Natural killer cell treated with Interleukin-12 subunit alpha and Interleukin-12 subunit beta and Interleukin-15 and Interleukin-18, amount 100 ng/mL, for 72 hours (primary cell): ENCODE measurements around the gene LRRC34. TPM values are rescaled to one million over a fixed set of nuclear protein-coding genes. Genes with fewer than 3 reads are reported as not detected.

Source experiments
- ATAC-seq, 2 donors: fragments of 150-1000 bp; cut with Tn5 transposase in 1 of 2; sonication (Bioruptor Pico), chemical (Tn5 transposase) in 1 of 2; 2 replicates each; pipeline ENCODE4 v1.10.0; 2021
- DNase-seq: peaks from one replicate; pipeline ENCODE4 v3.0.0; 2022; ENCODE audit warnings: low spot score
- H3K27ac Mint-ChIP-seq, 2 donors: 1 replicate in 1 of 2; 2 replicates in 1 of 2; pipeline ENCODE4 v1.8.0; 2022; ENCODE audit warnings: mixed read lengths in 2 of 2, mild to moderate bottlenecking in 1 of 2, moderate library complexity in 1 of 2
- H3K27me3 Mint-ChIP-seq, 2 donors: 1 replicate in 1 of 2; 2 replicates in 1 of 2; pipeline ENCODE4 v1.8.0; 2022; ENCODE audit warnings: mixed read lengths in 2 of 2
- H3K36me3 Mint-ChIP-seq: one replicate; pipeline ENCODE4 v1.8.0; 2022; ENCODE audit warnings: mixed read lengths
- H3K4me1 Mint-ChIP-seq, 2 donors: 1 replicate in 1 of 2; 2 replicates in 1 of 2; pipeline ENCODE4 v1.8.0; 2022; ENCODE audit warnings: low read depth in 2 of 2, mixed read lengths in 2 of 2, mild to moderate bottlenecking in 1 of 2
- H3K4me3 Mint-ChIP-seq: one replicate; pipeline ENCODE4 v1.8.0; 2022; ENCODE audit warnings: mixed read lengths
- H3K9me3 Mint-ChIP-seq: 2 replicates; pipeline ENCODE4 v1.8.0; 2022; ENCODE audit warnings: mixed read lengths
- total RNA-seq, 2 donors: library from RNA; stranded (reverse); gene quantifications; one replicate each; pipeline ENCODE4 v1.2.3, GENCODE V29; 2022

Gene LRRC34
- total RNA-seq, 2 donors from 2014 or later, result 0.38 to 0.50 TPM

DNA sequence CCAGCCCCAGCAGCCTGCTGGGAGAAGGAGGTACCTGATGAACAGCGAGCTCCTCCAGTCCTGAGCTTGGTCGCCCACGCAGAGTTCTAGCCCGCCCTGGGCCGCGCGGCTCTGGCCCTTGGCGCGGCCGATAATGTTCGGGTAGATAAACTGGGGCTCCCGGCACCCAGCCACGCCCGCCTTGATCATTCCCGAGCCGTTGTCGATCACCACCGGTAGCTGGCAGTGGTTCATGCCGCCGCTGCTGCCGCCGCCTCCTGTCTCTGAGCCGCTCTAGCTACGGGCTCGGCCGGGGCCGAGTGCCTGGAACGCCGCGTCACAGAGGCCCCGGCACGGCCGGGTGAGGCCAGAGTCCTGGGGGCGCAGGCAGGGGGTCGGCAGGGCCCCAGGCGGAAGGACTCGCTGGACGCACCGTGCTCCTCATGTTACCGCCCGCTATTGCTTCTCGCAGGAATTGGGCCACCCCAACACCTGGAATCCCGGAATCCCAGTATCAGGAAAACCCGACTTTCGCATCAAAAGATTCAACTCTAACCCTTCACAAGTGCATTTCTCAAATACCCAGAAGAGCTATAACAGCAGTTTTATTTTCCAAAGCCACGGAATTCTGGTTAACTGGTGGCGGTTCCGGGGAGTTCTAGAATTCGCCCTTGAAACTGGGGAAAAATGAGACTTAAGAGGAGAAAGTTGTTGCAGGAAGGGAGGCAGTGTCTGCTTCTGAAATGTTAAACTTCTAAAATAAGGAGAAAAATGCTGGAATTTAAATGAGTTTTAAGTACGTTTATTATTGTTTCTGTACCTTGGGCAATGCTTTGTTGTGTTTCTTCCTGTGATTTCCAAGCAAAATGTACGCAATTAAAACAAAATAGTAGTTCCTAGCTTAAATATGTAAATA lies 43.2 kb downstream of the LRRC34 start, which contains the start of gene ACTRT3:
Gene ACTRT3, minus strand, starts transcription at position 275 of the 895 bp plus-strand sequence. Its CDS starts 41 bp downstream, at position 234.
- peaks cover 14% of the 10 kb centered on the region for H3K36me3 Mint-ChIP-seq
- H3K4me3 Mint-ChIP-seq, result peak within 1 kb of the TSS; percentile 88
- no peaks in the 10 kb centered on the region for H3K27me3 Mint-ChIP-seq
- H3K9me3 Mint-ChIP-seq, result no peaks in the 10 kb centered on the region
- DNase-seq (peak; percentile 70), ATAC-seq (peak; percentile 22 to 31)
- H3K27ac Mint-ChIP-seq, result peak within 1 kb of the TSS; percentile 74 to 87
- H3K4me1 Mint-ChIP-seq, result peaks cover 28 to 44% of the 10 kb centered on the region in 2 donors

- H3K27ac Mint-ChIP-seq, result peak within 1 kb of the TSS; percentile 96 to 97
- ATAC-seq (peak; percentile 93), DNase-seq (peak; percentile 93)
- H3K4me3 Mint-ChIP-seq, result peak within 1 kb of the TSS; percentile 98
- H3K36me3 Mint-ChIP-seq, result peaks cover 7% of the 10 kb centered on the region
- no peaks in the 10 kb centered on the region for H3K9me3 Mint-ChIP-seq
- peaks cover 27 to 33% of the 10 kb centered on the region in 2 donors for H3K4me1 Mint-ChIP-seq
- no peaks in the 10 kb centered on the region for H3K27me3 Mint-ChIP-seq
Observed at GRCh38 chr3:169764882-169765612, 47.7 kb downstream of the LRRC34 start, which contains the start of gene TERC. Gene TERC, minus strand, starts transcription at chr3:169765060.

DNA sequence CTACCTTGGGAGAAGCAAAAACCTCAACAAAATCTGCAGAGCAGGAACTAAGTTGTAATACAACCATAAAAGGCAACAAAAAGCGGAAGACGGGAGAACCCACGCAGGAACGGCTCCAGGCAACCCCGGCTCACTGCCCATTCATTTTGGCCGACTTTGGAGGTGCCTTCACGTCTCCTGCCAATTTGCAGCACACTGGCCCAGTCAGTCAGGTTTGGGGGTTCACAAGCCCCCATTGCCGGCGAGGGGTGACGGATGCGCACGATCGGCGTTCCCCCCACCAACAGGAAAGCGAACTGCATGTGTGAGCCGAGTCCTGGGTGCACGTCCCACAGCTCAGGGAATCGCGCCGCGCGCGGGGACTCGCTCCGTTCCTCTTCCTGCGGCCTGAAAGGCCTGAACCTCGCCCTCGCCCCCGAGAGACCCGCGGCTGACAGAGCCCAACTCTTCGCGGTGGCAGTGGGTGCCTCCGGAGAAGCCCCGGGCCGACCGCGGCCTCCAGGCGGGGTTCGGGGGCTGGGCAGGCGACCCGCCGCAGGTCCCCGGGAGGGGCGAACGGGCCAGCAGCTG lies 48.3 kb downstream of the LRRC34 start:
- DNase-seq (peak; percentile 72), ATAC-seq (peak; percentile 57 to 58)
- Mint-ChIP-seq H3K4me1 (peaks cover 26 to 31% of the 10 kb centered on the region in 2 donors), H3K36me3 (peaks cover 7% of the 10 kb centered on the region), H3K4me3 (peak overlapping the region; percentile 98), H3K27me3 (no peaks in the 10 kb centered on the region), H3K9me3 (no peaks in the 10 kb centered on the region), H3K27ac (peak overlapping the region; percentile 96 to 97)

GRCh38 chr3:169760479-169760878 lies 52.2 kb downstream of the LRRC34 start:
- peaks cover 27 to 29% of the 10 kb centered on the region in 2 donors for H3K4me1 Mint-ChIP-seq
- H3K4me3 Mint-ChIP-seq, result no peak overlapping the region
- H3K9me3 Mint-ChIP-seq, result no peaks in the 10 kb centered on the region
- no peak for ATAC-seq
- no peak for DNase-seq
- H3K36me3 Mint-ChIP-seq, result no peaks in the 10 kb centered on the region
- peaks cover under 1 to 6% of the 10 kb centered on the region in 2 donors for H3K27me3 Mint-ChIP-seq
- no peak overlapping the region for H3K27ac Mint-ChIP-seq

GRCh38 chr3:169759256-169759655 lies 53.4 kb downstream of the LRRC34 start:
- ATAC-seq, result peak; percentile 75 to 88
- H3K9me3 Mint-ChIP-seq, result no peaks in the 10 kb centered on the region
- no peaks in the 10 kb centered on the region for H3K36me3 Mint-ChIP-seq
- peak overlapping the region; percentile 64 for H3K27ac Mint-ChIP-seq
- peak overlapping the region; percentile 43 for H3K4me3 Mint-ChIP-seq
- peaks cover 6 to 13% of the 10 kb centered on the region in 2 donors for H3K27me3 Mint-ChIP-seq
- H3K4me1 Mint-ChIP-seq, result peaks cover 22% of the 10 kb centered on the region in 2 donors
- DNase-seq, result no peak

DNA sequence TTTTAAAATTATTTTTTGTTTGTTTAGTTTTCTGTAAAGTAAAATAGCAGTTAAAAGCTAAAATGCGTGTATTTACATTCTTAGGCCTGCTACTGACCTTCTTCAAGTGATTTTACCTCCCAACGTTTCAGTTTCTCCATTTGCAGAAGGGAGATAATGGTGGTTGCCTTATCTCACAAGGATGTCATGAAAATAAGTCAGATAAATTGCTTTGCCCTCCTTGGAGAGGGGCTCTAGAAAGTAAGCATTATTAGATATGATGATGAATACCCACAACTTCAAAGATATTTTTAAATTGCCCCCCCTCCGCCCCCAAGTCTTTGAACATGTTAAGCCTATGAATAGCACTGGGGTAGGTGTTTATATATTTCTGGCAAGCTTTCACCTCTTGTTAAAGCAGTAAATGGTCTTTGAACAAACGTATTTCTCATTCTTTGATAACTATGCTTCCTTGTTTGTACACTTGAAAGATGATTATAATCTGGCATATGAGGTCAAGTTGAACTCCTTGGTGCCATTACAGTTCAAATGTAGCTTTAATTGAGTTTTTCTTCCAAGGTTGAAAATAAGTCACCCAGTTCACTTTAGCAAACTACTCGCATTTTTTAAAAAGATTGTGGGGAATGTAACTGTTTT lies 54.2 kb downstream of the LRRC34 start:
- H3K4me3 Mint-ChIP-seq, result no peak overlapping the region
- no peaks in the 10 kb centered on the region for H3K36me3 Mint-ChIP-seq
- H3K27ac Mint-ChIP-seq, result peak overlapping the region in 1 of 2 donors; percentile 64
- H3K27me3 Mint-ChIP-seq, result peaks cover 6 to 13% of the 10 kb centered on the region in 2 donors
- H3K4me1 Mint-ChIP-seq, result peaks cover 14 to 16% of the 10 kb centered on the region in 2 donors
- ATAC-seq (no peak), DNase-seq (no peak)
- H3K9me3 Mint-ChIP-seq, result no peaks in the 10 kb centered on the region

GRCh38 chr3:169755488-169755887 lies 57.2 kb downstream of the LRRC34 start:
- Mint-ChIP-seq H3K27me3 (peaks cover 14 to 17% of the 10 kb centered on the region in 2 donors), H3K9me3 (no peaks in the 10 kb centered on the region), H3K27ac (no peak overlapping the region), H3K36me3 (no peaks in the 10 kb centered on the region), H3K4me3 (no peak overlapping the region), H3K4me1 (peaks cover 7 to 12% of the 10 kb centered on the region in 2 donors)
- no peak for DNase-seq
- ATAC-seq, result no peak

GRCh38 chr3:169754711-169755110 lies 58.0 kb downstream of the LRRC34 start:
- ATAC-seq (no peak), DNase-seq (no peak)
- H3K4me3 Mint-ChIP-seq, result no peak overlapping the region
- no peaks in the 10 kb centered on the region for H3K9me3 Mint-ChIP-seq
- H3K27me3 Mint-ChIP-seq, result peaks cover 14 to 20% of the 10 kb centered on the region in 2 donors
- peaks cover 7 to 12% of the 10 kb centered on the region in 2 donors for H3K4me1 Mint-ChIP-seq
- no peak overlapping the region for H3K27ac Mint-ChIP-seq
- H3K36me3 Mint-ChIP-seq, result no peaks in the 10 kb centered on the region

DNA sequence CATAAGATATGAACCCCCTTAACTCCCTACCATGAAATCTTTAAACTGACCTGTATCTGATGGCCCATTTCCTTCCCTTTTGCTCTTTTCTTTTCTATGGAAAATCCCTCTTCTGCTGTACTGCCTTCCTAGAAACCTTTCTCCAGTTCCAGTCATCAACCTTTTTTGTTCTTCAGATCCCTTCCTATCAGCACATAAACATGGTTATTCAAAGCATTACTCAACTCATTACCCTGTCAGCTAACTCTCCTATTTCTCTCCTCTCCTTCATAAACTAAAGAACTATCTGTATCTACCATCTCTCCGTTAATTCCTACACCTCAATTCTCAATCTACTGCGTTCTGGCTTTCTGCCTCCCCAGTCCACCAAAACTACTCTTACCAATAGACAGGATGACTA lies 60.8 kb downstream of the LRRC34 start:
- ATAC-seq (no peak), DNase-seq (no peak)
- no peaks in the 10 kb centered on the region for H3K36me3 Mint-ChIP-seq
- H3K27ac Mint-ChIP-seq, result no peak overlapping the region
- H3K4me3 Mint-ChIP-seq, result no peak overlapping the region
- H3K4me1 Mint-ChIP-seq, result no peaks in the 10 kb centered on the region
- no peaks in the 10 kb centered on the region for H3K9me3 Mint-ChIP-seq
- peaks cover 28 to 35% of the 10 kb centered on the region in 2 donors for H3K27me3 Mint-ChIP-seq

DNA sequence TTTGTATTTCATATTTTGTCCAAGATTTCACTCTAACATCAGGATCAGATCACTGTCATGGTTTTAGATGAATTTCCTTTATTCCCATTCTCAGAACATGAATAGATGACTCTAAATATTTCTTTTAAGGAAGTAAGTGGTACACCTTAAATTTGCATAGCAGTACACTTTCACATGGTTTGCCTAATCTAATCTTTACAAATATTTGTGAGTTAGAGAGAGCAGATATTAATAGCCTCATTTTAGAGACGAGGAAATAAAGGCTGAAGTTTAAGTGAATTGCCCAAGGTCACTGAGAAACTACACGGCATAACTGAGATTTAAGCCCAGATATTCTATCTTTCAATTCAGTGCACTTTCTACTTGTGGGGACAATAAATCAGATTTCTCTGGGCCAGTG lies 62.0 kb downstream of the LRRC34 start:
- Mint-ChIP-seq H3K36me3 (no peaks in the 10 kb centered on the region), H3K27me3 (peaks cover 28 to 44% of the 10 kb centered on the region in 2 donors), H3K27ac (no peak overlapping the region), H3K4me3 (no peak overlapping the region), H3K9me3 (no peaks in the 10 kb centered on the region), H3K4me1 (no peaks in the 10 kb centered on the region)
- ATAC-seq, result no peak
- no peak for DNase-seq

GRCh38 chr3:169748670-169749069 lies 64.0 kb downstream of the LRRC34 start:
- Mint-ChIP-seq H3K36me3 (no peaks in the 10 kb centered on the region), H3K4me3 (no peak overlapping the region), H3K4me1 (no peaks in the 10 kb centered on the region), H3K27me3 (peaks cover 21 to 42% of the 10 kb centered on the region in 2 donors), H3K27ac (no peak overlapping the region), H3K9me3 (no peaks in the 10 kb centered on the region)
- ATAC-seq (no peak), DNase-seq (no peak)

DNA sequence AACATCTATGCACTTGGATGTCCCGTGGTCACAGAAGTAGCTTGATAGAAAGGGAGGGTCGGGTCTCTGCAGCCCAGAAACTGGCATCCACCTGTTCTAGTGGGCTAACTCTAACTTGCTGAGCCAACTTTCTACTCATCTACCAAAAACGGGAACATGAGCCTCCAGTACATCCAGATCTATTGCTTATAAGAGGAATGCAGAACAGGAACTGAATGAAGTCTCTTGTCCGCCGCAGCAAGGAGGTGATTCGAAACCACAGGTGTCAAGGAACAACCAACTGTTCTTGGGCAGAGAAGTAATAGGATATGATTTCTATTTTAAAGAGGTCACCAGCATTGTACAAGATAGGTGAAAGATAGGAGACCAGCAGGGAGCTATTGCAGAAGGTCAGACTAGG lies 65.8 kb downstream of the LRRC34 start:
- ATAC-seq (no peak), DNase-seq (no peak)
- Mint-ChIP-seq H3K9me3 (no peaks in the 10 kb centered on the region), H3K4me1 (no peaks in the 10 kb centered on the region), H3K27me3 (peaks cover 18 to 38% of the 10 kb centered on the region in 2 donors), H3K36me3 (no peaks in the 10 kb centered on the region), H3K4me3 (no peak overlapping the region), H3K27ac (no peak overlapping the region)

DNA sequence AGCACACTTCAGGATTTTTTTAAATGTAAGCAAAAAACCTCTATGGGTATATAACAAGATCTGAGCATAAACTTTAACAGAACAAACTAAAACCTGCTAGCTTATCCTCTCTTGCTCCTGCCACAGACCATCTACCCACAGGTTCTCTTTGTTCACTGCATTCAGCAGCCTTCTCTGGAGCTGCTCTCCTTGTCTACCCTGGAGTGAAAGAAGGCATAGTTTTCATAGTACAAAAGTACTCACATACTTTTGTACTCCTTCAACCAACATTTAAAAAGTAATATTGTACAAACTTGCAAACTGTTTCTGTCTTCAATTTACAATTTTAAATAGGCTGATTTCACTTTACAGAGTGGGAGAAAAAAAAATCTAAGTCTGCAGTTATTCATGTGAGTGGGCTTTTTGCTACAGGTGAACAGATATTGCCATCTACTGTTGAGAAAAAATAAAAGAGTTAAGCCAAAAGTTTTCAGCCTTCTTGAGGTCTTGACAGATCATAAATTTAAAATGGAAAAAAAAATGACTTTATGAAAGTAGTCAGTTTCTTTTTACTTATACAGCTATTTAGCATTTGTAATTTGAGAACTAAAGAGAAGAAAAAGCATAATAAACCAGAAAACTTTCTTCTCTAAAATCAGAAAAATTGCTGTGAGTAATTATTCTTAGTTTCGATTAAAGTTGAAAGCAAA lies 68.2 kb downstream of the LRRC34 start:
- H3K4me3 Mint-ChIP-seq, result no peak overlapping the region
- no peak for DNase-seq

More for the DNA sequence above, 68.2 kb downstream of the LRRC34 start:
- H3K4me1 Mint-ChIP-seq, result no peaks in the 10 kb centered on the region
- H3K27ac Mint-ChIP-seq, result no peak overlapping the region
- peaks cover 19 to 45% of the 10 kb centered on the region in 2 donors for H3K27me3 Mint-ChIP-seq
- no peaks in the 10 kb centered on the region for H3K36me3 Mint-ChIP-seq
- H3K9me3 Mint-ChIP-seq, result no peaks in the 10 kb centered on the region
- no peak for ATAC-seq
